Retina (tissue), 1 donor: ENCODE measurements around the gene LUZP1.
A peak's percentile ranks its signal among the peaks of the same experiment; 100 is the strongest.
"Not testable (repeated sequence)": the region's sequence is repeated elsewhere in the genome, so short reads cannot be mapped to it uniquely, and the experiment has no call there.

ENCODE experiments used
- DNase-seq: peaks from one replicate; pipeline ENCODE4 v3.0.0-alpha.2; 2016

The LUZP1 gene

DNA sequence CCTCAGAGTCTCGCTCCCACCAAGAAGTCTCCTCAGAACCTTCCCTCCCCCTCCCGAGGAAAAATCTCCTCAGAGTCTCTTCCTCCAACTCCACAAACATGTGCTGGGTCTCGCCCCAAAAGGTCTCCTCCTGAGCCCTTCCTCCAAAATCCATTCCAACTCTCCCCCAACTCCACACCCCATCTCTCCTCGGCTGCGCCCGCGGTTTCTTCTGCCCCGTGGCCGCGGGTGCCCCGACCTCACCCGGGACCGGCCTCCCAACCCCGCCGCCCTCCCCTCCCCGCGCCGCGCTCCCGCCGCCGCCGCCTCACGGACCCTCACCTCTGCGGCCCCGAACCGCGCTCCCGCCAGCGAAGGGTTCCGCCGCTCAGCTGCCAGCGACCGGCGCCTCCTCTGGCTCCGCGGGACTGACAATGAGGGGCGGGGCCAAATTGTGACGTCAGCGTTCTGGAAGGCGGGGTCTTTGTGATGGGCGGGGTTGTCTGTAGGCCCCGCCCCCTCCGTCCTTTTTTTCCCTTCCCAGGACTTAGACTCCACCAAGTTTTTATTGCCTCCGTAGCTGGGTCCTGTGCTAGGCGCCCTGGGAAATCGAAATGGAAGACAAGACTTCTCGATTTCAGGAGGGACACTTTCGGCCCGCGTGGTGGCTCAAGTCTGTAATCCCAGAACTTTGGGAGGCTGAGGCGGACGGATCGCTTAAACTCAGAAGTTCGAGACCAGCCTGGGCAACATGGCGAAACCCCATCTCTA, at the start of gene LUZP1:
TSS of gene LUZP1 (minus strand) at position 412 of the 750 bp plus-strand sequence.
- DNase-seq, result peak; percentile 95

DNA sequence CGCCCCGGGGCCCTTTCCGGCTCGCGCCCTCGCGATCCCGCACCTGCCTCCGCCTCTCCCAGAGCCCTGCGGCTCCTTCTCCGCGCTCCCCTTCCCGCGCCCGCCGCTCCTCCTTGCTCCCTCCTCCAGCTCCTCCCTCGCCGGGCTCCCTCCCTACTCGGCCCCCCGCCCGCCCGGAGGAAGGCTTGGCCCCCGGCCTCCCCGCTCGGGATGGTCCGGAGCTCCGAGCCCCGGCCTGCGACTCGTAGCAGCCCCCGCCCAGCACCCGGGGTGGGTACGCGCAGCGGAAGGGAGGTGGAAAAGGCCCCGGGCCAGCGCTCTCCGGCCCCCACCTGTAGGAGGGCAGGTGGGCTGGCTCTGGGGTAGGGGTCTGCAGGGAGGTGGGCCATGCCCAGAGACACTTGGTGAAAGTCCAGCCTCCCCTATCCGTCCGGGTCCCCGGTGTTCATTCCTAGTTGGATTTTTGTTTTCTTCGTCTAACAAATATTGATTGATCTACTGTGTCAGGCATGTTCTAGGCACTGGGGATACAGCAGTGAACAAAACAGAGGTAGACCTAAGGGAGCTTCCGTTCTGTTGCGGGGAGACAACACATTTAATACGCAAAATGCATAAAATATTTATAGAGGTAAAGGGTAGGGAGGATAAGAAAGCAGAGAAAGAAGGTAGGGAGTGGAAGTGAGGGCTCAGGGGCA, 48.9 kb upstream of the LUZP1 start, which contains the start of gene HTR1D:
TSS of gene HTR1D (minus strand) at position 82 of the 695 bp plus-strand sequence. CDS start 23,283 bp downstream, outside the sequence.
- DNase-seq, result peak; percentile 43

DNA sequence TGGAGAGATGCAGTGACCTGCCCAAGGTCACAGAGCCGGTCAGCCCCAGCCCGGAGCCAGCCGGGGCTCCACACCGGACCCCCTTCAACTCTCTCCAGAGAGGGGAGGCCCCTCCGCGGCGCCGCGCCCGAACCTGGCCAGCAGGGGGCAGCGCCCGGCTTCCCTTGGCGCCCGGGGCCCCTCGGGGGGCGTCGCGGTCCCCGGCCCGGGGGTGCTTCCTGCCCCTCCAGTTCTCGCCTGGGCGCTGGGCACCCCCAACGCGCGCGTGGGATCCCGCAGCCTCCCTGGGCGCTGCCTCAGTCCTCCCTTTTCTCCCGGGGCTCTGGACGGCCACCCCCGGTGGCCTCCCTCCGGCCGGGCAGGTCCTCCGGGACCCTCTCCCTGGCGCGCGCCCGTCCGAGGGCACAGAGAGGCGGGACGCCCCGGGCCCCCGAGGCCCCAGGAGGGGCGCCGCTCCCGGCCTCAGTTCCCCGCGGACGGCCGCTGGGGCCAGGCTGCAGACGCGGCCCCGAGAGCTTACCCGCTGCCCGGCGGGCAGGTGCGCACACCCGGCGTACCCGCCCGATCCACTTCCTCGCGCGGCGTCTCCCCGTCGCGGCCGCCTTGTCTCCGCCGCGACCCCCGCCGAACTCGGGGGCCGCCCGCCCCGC, 48.2 kb upstream of the LUZP1 start:
- DNase-seq, result peak; percentile 59

DNA sequence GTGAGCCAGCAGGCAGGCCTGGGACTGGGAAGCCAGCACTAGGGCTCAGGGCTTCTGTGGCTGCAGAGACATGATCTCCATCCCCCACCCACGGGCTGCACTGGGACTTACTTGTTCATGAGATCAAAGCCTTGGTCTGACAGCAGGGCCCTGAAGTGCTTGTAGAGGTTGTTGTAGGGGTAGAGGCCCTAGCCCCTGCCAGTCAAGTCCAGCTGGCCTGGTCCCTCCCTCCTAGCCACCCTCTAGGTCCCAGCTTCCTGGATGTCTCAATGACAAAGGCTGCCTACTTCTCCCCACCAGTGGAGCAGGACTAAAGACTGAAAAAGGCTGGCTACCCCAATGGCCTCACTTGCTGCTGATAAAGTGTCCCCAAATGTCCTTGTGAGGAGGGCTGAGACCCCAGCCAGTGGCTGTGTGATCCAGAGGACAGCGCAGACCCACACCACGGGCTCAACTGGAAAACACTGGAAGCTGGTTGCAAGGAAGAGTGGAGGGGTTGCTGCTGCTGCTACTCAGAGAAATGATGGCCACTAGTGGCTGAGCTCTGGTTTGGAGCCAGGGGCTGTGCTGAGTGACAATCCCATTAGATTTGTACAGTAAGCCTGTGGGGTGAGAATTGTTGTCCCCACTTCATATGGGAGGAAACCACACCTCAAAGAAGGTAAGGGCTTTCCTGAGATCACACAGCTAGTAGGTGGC, 47.2 kb upstream of the LUZP1 start:
- DNase-seq, result no peak

DNA sequence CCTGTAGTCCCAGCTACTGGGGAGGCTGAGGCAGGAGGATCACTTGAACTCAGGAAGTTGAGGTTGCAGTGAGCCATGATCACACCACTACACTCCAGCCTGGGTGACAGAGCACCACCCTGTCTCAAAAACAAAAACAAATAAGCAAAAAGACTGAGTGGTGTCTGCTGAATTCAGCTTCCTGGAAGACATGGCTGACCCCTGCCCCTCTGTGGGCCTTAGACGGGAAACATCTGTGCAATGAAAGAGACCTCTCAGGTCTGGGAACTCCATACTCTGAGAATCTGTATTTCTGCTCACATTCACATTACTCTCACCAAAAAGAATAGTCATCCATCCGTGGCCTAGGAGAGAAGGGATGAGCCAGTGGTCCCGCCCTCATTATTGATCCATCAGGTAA, 46.6 kb upstream of the LUZP1 start:
- no peak for DNase-seq

DNA sequence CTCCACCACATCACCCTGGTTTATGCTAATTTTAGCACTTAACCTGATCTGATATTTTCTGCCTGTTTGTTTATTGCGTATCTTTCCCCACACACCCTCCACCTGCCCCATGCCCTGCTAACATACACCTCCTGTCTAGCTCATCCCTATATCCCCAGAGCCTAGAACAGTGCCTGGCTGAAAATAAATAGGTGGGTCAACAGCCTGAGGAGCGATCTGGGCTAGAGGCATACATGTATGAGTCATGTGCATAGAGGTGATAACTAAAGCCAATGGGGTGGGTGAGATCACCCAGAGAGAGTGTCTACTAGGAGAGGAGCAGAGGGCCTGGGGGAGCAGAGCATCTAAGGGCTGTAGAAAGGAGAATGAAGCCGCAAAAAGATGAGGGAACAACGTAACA, 46.0 kb upstream of the LUZP1 start:
- DNase-seq, result no peak

DNA sequence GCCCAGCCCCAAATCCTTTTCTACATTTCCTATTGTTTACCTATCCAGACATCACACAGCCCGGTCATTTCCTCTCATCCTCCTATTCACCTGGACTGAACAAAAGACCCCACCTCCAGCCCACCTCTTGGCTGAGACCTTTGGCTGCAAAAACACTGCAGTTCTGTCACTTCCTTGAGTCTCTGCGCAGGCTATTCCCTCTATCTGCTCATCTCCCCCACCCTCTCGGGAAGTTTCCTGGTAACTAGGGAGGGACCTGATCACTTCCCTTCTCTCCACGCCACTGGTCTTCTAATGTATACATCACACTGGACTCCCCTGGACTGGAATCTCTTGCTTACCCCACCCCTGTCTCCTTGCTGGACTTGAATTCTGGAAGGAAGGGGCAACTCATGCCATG, 43.3 kb upstream of the LUZP1 start:
- DNase-seq, result no peak

DNA sequence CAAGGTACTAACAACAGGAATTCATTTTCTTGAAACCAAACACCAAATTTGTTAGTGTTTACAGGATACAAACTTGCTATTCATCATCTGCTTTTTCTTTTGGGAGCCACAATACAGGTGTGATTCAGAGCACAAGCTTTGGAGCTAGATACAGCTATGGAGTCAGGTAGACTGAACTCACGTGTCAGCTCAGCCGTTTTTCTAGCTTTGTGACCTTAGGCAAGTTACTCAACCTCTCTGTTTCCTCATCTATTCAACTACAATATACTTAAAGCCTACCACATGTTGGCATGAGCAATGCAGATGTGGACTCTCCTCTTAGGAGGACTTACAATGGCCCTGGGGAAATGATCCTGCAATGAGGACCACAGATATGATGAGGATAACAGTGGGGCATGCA, 42.3 kb upstream of the LUZP1 start:
- no peak for DNase-seq

DNA sequence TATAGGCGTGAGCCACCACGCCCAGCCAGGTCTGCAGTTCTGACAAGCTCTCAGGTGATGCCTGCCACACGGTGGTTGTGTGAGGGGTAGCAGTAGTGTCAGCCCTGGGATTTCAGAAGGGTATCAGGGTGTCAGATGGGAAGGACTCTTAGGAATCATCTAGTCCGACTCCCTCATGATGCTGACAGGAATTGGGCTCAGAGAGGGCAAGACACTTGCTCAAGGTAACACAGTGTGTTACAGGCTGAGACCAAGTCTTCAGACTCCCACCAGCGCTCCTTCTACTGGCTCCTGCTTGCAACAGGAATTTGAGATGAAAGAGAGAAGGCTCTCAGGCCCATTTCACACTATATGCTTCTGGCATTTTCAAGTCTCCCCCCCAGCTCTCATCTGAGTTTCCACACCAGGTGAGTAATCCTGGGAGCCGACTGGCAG, 41.7 kb upstream of the LUZP1 start:
- DNase-seq, result no peak

DNA sequence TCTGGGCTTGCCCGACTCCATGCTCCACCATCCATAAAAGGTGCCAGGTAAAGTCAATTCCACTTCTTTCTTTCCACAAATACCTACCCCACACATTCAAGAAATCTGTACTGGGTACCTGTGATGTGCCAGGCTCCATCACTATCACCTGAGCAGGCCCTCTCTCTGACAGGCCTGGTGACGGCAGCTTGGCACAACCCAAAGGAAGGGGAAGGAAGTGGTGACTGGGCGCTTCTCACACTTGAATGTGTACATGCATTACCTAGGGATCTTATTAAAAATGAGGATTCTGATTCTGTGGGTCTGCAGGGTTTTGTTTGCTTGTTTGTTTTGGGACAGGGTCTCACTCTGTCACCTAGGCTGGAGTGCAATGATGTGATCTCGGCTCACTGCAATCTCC, 41.1 kb upstream of the LUZP1 start:
- DNase-seq, result no peak

DNA sequence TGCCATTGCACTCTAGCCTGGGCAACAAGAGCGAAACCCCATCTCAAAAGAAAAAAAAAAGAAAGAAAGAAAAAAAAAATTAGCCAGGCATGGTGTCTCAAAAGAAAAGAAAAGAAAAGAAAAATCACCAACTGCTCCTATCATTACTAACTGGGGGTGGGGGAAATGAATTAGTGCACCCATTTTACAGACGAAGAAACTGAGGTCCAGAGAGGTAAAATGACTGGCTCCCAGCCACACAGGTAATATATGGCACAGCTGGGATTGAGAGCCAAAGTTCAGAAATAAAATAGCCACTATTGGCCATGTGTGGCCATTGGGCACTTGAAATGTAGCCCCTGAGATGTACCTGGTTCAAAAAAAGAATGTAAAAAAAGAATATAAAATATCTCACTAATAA, 39.9 kb upstream of the LUZP1 start:
- no peak for DNase-seq

DNA sequence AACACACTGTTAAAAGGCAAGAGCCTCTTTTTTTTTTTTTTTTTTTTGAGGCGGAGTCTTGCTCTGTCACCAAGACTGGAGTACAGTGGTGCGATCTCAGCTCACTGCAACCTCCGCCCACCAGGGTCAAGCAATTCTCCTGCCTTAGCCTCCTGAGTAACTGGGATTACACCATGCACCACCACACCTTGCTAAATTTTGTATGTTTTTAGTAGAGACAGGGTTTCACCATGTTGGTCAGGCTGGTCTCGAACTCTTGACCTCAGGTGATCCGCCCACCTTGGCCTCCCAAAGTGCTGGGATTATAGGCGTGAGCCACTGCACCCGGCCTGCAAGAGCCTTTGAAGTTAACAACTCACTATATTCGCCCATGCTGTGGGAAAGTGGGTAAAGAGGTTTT, 39.1 kb upstream of the LUZP1 start:
- DNase-seq, result not testable (repeated sequence)

DNA sequence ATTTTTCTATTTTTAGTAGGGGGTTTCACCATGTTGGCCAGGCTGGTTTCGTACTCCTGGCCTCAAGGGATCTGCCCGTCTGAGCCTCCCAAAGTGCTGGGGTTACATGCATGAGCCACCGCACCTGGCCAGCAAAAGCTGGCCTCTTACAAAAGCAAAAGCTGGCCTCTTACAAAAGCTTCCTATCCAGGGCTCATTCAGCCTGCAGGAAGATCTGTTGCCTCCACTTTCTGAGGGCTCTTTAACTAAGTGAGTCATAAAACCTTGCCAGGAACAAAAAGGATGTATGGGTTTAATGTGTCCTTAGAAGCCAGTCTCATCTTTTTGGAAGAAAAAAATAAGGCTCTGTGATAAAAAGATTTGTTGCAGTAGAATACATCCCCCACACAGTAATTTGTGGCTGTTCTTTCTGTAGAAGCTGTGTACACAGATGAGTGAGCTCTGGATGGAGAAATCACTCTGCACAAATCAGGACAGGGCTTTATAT, 33.6 kb upstream of the LUZP1 start:
- DNase-seq, result no peak

DNA sequence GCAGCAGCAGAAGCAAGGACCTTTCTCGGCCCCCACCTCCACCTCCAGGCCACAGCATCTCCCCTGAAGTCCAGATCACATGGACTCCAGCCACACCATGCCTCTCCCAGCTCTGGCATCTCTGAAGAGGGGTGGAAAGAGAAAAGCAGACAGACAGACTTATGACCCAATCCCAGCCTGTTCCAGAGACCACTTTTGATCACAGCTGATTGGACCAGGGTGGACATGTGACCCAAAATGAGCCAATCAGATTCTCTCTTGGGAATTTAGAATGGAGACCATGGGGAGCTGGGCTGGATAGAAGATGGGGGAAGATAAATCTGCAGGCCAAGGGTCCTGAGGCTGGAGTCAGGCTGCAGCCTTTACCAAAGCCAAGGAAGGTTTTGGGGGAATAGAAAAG, 32.2 kb upstream of the LUZP1 start:
- DNase-seq, result no peak

DNA sequence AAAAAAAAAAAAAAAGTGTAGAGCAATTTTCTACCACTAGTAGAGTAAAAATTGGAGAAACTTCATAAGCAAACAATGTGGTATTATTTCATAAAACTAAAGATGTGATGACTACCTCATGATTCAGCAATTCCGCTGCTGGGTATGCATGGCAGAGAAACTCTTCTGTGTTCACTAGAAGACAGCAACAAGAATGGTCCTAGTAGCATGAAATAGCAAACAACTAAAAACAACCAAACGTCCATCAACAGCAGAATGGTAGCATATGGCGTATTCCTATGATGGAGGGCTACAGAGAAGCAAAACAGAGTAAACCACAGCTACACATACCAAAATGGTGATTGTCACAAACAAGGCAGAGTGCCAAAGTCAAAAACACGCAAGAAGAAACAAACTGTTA, 29.7 kb upstream of the LUZP1 start:
- DNase-seq, result no peak

DNA sequence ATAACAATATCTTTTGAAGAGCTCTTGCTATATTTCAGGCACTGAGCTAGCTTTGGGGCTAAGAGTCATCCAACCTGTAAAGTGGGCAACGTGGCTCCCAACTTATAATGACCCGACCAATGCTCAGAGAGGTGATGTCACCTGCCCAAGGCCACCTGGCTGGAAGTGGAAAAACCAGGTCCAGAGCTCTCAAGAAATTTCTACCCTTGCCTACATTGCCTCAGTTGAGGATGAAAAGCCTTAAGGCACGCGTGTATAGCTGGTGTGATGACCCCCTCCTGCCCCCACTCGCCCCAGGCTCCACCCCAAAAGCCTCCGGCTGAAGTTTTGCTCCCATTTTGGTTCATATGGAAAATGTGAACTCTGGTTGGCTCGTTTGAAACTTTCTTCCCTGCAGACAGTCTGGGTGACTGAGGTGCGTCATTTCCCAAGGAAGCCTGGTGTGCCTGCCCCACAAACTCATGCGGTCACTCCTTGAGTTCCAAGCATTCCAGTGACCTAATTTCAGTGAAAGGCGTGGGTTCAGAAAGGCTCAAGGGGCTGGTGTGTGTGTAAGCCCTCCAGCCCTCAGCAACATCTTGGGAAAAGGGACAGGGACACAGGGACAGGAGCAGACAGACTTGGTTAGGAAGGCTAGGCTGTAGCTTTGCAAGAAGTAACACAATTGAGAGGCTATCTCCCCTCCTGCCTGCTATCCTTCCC, 28.1 kb upstream of the LUZP1 start:
- DNase-seq, result no peak

DNA sequence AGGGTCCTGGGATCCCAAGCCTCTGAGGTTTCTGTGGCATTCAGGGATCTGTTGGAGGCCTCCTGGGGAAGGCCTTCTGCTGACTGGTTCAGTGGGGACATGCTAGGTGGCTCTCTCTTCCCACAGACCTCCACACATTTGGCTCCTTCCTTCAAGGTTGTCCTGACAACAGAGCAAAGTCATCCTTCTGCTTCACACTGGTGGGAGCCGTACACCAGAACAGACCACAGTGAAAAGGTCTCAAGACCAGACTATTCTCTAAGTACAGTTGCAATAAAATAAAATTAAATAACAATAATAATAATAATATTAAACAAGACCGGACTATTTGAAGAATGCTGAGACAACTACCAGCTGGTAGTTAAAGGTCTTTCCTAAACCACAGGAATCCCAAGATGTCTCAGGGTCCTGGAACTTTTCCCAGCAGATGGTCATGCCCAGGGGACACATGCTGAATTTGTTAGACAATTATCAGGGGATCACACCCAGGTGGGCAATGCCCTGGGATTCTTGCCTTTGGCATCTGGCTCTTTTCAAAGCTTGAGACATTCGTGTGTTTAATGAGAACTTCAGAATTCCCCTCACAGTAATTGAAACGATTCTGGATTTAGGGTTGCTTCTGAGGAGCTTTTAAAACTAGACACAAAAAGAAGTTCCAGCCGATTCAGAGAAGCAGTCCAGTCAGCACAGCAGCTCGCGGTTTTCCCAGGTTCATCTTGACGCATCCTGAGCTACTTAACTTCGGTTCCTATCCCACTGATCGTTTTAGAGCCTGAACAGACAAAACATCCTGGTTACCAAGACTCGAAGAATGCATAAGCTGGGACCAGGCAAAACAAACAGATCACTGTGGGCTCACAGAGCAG, 25.7 kb upstream of the LUZP1 start:
- no peak for DNase-seq

DNA sequence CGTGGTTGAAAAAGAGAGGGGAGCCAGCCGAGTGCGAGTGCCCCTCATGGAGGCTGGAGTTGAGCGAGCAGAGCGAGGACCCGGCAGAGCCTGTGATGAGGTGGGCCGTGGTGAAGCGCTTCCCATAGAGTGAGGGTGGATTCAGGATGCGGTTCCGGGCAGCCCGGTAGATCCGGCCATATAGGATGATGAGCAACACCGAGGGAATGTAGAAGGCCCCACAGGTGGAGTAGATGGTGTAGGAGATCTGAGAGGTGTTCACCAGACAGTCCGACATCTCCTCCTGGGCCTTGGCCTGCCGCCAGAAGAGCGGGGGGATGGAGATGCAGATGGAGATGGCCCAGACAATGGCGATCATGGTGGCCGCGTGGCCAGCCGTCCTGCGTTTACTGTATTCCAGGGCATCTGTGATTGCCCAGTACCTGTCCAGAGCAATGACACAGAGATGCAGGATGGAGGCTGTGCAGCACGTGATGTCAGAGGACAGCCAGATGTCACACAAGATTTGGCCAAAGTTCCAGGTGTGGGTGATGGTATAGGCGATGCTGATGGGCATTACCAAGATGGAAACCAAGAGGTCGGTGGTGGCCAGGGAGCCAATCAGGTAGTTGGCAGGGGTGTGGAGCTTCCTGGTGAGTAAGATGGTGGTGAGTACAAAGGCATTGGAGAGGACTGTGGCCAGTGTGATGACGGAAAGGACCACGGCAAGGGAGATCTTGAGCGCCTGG, 24.9 kb upstream of the LUZP1 start:
- DNase-seq, result no peak

DNA sequence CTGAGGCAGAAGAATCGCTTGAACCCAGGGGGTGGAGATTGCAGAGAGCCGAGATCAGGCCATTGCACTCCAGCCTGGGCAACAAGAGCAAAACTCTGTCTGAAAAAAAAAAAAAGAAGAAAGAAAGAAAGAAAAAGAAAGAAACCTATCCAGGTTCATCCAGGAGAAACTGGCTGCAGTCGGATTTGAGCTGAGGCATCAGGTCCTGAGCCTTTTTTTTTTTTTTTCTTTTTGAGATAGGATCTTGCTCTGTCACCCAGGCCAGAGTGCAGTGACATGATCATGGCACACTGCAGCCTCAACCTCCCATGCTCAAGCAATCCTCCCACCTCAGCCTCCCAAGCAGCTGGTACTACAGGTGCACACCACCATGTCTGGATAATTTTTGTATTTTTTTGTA, 22.5 kb upstream of the LUZP1 start:
- DNase-seq, result no peak

DNA sequence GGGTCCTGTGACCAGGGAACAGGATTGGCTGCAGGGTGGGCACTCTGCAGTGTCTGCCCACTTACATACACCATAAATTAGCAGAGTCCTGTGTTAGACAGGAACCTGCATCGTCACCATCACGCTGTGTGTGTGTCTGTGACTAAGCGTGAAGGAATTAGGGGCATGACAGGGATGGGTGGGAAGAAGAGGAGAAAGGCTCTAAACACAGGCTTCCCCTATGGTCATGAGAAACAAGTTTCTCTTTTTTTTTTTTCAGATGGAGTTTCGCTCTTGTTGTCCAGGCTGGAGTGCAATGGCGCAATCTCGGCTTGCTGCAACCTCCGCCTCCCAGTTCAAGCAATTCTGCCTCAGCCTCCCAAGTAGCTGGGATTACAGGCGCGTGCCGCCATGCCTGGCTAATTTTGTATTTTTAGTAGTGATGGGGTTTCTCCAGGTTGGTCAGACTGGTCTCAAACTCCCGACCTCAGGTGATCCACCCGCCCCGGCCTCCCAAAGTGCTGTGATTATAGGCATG, 20.3 kb upstream of the LUZP1 start:
- not testable (repeated sequence) for DNase-seq
